Measurements from ENCODE around the gene NAT16.
"Not testable (repeated sequence)": the region's sequence is repeated elsewhere in the genome, so short reads cannot be mapped to it uniquely, and the experiment has no call there.

NAT16 gene

DNA sequence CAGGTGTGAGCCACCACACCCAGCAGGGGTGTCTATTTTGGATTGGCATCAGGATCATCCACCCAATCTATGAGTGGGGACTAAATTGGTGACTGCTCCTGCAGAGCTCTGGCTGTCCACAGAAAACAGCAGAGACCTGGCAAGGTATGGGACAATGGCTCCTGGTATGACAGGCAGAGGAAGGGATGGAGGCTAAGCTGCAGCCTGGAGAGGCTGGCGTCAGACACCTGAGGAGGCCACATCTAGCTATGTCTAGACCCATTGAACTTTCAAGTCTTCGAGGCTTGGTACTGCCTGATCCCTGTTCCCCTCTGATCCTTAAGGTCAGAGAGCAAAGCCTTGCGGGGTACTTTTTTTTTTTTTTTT, 56.4 kb downstream of the NAT16 start:
- Histone ChIP-seq H3K9me3 (ENCODE audit: control insufficient read depth, insufficient read depth, low read length) (no peaks in the 10 kb centered on the region), H3K36me3 (ENCODE audit: insufficient read depth, low read length) (0 out of 2 replicates have a peak, but pooled peaks cover 2% of the 10 kb centered on the region), H3K4me1 (ENCODE audit: insufficient read depth, low read length) (peaks cover 31% of the 10 kb centered on the region; the same call in 1 of the 2 replicates), H3K9ac (ENCODE audit: low read depth, low read length) (no peak overlapping the region)

DNA sequence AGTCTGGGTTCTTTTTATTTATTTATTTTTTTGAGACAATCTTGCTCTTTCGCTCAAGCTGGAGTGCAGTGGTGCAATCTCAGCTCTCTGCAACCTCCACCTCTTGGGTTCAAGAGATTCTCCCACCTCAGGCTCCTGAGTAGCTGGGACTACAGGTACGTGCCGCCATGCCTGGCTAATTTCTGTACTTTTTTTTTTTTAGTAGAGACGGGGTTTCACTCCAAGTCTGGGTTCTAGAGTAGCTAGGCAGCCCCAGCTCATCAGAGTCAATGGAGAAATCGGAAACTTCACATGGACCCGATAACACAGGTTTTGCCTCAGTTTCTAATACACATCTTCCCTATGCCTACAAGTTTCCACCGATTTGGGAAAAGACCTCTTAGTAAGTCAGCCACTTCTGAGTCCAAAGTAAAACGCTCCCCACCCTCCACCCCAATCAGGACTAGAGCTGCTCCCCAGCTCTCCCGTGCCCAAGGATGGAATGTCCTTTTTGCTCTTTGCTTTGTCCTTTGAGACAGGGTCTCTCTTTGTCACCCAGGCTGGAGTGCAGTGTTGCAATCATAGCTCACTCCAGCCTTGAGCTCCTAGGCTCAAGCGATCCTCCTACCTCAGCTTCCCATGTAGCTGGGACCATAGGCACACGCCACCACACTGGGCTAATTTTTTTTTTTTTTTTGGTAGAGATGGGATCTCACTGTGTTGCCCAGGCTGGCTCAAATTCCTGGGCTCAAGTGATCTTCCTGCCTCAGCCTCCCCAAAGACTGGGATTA, 57.0 kb downstream of the NAT16 start:
- 0 out of 2 replicates have a peak, but pooled peaks cover 2% of the 10 kb centered on the region for H3K36me3 ChIP-seq (ENCODE audit: insufficient read depth, low read length)
- H3K4me1 ChIP-seq (ENCODE audit: insufficient read depth, low read length) = peaks cover 29% of the 10 kb centered on the region; the same call in 1 of the 2 replicates
- no peaks in the 10 kb centered on the region for H3K9me3 ChIP-seq (ENCODE audit: control insufficient read depth, insufficient read depth, low read length)
- peak overlapping the region; percentile 43; the same call in 1 of the 2 replicates for H3K9ac ChIP-seq (ENCODE audit: low read depth, low read length)

DNA sequence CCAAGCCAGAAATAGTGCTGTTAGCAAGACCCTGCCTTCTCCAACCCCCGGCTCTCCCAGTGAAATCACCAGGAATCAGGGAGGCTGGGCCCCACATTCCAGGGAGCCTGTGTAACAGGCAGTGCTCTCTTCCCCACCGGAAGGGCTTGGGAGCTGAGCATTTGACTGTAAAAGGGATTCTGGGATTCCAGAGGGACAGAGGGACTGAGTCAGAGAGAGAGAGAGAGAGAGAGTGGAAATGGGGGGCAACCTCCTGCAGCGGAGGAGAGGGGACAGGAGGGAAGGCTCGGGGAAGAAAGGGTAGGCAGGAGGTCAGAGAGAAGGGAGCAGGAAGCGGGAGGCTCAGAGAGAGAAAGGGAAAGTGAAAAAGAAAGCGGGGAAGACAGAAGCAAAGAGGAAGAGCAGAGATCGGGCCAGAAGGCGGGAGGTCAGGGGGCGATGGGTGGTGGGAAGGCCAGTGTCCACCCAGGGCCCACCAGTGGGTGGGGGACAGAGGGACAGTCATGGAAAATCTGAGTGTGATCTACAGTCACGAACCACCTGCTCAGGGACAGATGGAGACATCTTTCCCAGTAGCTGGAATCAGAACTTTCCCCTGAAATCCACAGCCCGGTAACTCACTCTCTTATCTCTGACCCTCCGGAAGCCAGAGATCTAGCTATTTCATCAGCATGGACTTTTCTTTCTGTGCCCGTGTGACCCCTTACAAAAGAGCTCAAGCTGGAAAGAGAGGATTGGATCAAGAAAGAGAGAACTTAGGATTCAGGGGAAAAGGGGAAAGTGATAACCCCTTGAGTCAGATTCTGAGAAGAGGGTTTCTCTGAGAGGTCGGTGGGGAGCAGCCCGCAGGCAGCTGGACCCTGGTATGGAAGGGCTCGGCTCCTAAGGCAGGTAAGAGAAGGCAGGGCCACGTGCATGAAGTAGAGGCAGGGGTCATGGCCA, 57.8 kb downstream of the NAT16 start:
- H3K4me1 ChIP-seq (ENCODE audit: insufficient read depth, low read length) = peaks cover 32% of the 10 kb centered on the region; the same call in 1 of the 2 replicates
- H3K9me3 ChIP-seq (ENCODE audit: control insufficient read depth, insufficient read depth, low read length) = no peaks in the 10 kb centered on the region
- peak overlapping the region; percentile 43 for H3K9ac ChIP-seq (ENCODE audit: low read depth, low read length)
- no peaks in the 10 kb centered on the region for H3K36me3 ChIP-seq (ENCODE audit: insufficient read depth, low read length)

GRCh38 chr7:101121631-101121990, 58.5 kb downstream of the NAT16 start:
- Histone ChIP-seq H3K4me1 (ENCODE audit: insufficient read depth, low read length) (peaks cover 36% of the 10 kb centered on the region; the same call in 1 of the 2 replicates), H3K9ac (ENCODE audit: low read depth, low read length) (peak overlapping the region; percentile 43)
- H3K36me3 ChIP-seq (ENCODE audit: insufficient read depth, low read length); H3K9me3 ChIP-seq (ENCODE audit: control insufficient read depth, insufficient read depth, low read length): not testable (repeated sequence)

All from ES-I3 (cell line).